Type B pancreatic cell (in vitro differentiated cells): ENCODE data around the gene HIVEP3. TPM values are rescaled to one million over a fixed set of nuclear protein-coding genes. Genes with fewer than 3 reads are reported as not detected.
A peak's percentile ranks its signal among the peaks of the same experiment; 100 is the strongest.

Experiments
- DNase-seq: peaks from one replicate; pipeline ENCODE4 v3.0.0; 2021; ENCODE audit warnings: mixed read lengths; ENCODE audit not compliant: unreplicated experiment; ENCODE audit errors: extremely low spot score
- H3K27ac Mint-ChIP-seq: 2 replicates; pipeline ENCODE4 v1.8.0; 2021; ENCODE audit warnings: mild to moderate bottlenecking, mixed read lengths
- H3K27me3 Mint-ChIP-seq: 2 replicates; pipeline ENCODE4 v1.8.0; 2021; ENCODE audit warnings: mixed read lengths
- H3K36me3 Mint-ChIP-seq: 2 replicates; pipeline ENCODE4 v1.8.0; 2021; ENCODE audit warnings: mixed read lengths
- H3K4me1 Mint-ChIP-seq: one replicate; pipeline ENCODE4 v1.8.0; 2021; ENCODE audit warnings: mixed read lengths; ENCODE audit not compliant: unreplicated experiment
- H3K4me3 Mint-ChIP-seq: 2 replicates; pipeline ENCODE4 v1.8.0; 2021; ENCODE audit warnings: mild to moderate bottlenecking, mixed read lengths
- H3K9me3 Mint-ChIP-seq: 2 replicates; pipeline ENCODE4 v1.8.0; 2021; ENCODE audit warnings: mixed read lengths
- CTCF ChIP-seq: fragments of 200-600 bp; sonication (generic); conservative IDR thresholded peaks from 2 replicates; pipeline ENCODE4 v1.5.0; 2021; ENCODE audit warnings: antibody characterized with exemption, mild to moderate bottlenecking
- total RNA-seq: library from RNA; stranded (reverse); gene quantifications from 2 replicates; pipeline ENCODE4 v1.2.1, GENCODE V29; 2021; ENCODE audit warnings: low replicate concordance

The HIVEP3 gene
- total RNA-seq, 1 donor from 2014 or later, result 9.2 TPM

- H3K4me1 Mint-ChIP-seq, result peaks cover 31% of the 10 kb centered on the region
- H3K36me3 Mint-ChIP-seq, result no peaks in the 10 kb centered on the region
- H3K9me3 Mint-ChIP-seq, result no peaks in the 10 kb centered on the region
- TF ChIP-seq CTCF, result no peak
- H3K27me3 Mint-ChIP-seq, result no peaks in the 10 kb centered on the region
- no peak overlapping the region for H3K4me3 Mint-ChIP-seq
- no peak overlapping the region for H3K27ac Mint-ChIP-seq
- DNase-seq, result no peak
Measured at GRCh38 chr1:41481109-41481775, 437.5 kb downstream of the HIVEP3 start.

GRCh38 chr1:41480204-41481108 is 438.3 kb downstream of the HIVEP3 start:
- peaks cover 33% of the 10 kb centered on the region for H3K4me1 Mint-ChIP-seq
- no peaks in the 10 kb centered on the region for H3K36me3 Mint-ChIP-seq
- H3K9me3 Mint-ChIP-seq, result no peaks in the 10 kb centered on the region
- no peak overlapping the region for H3K4me3 Mint-ChIP-seq
- no peak for DNase-seq
- no peak for TF ChIP-seq CTCF
- H3K27me3 Mint-ChIP-seq, result no peaks in the 10 kb centered on the region
- no peak overlapping the region for H3K27ac Mint-ChIP-seq

- Mint-ChIP-seq H3K4me3 (no peak overlapping the region), H3K36me3 (no peaks in the 10 kb centered on the region), H3K4me1 (peaks cover 38% of the 10 kb centered on the region), H3K27me3 (no peaks in the 10 kb centered on the region), H3K27ac (no peak overlapping the region), H3K9me3 (no peaks in the 10 kb centered on the region)
- DNase-seq, result no peak
- no peak for TF ChIP-seq CTCF
Measured at GRCh38 chr1:41479808-41480160, 438.9 kb downstream of the HIVEP3 start.

- Mint-ChIP-seq H3K4me3 (no peak overlapping the region), H3K36me3 (no peaks in the 10 kb centered on the region), H3K4me1 (peaks cover 39% of the 10 kb centered on the region), H3K27me3 (no peaks in the 10 kb centered on the region), H3K9me3 (no peaks in the 10 kb centered on the region), H3K27ac (no peak overlapping the region)
- TF ChIP-seq CTCF, result no peak
- no peak for DNase-seq
Measured at GRCh38 chr1:41479000-41479807, 439.5 kb downstream of the HIVEP3 start.

GRCh38 chr1:41478118-41478748 is 440.5 kb downstream of the HIVEP3 start:
- Mint-ChIP-seq H3K4me3 (no peak overlapping the region), H3K36me3 (no peaks in the 10 kb centered on the region), H3K27me3 (no peaks in the 10 kb centered on the region), H3K27ac (peak overlapping the region; percentile 62), H3K4me1 (peaks cover 31% of the 10 kb centered on the region), H3K9me3 (no peaks in the 10 kb centered on the region)
- TF ChIP-seq CTCF, result no peak
- no peak for DNase-seq
